ENCODE data around the gene TSSK6. TPM values are rescaled to one million over a fixed set of nuclear protein-coding genes. Genes with fewer than 3 reads are reported as not detected.

Gene TSSK6
- total and polyA plus RNA-seq, 10 of the 15 experiments (the other 5 are each of a cell fraction or from before 2014, with no cell fraction given) = 0.06 to 3.6 (median 0.98) TPM; not detected in 2

- TF ChIP-seq IRF5 (IDR thresholded peaks at IDR 0.05; ENCODE audit: borderline replicate concordance) (no peak), KDM1A (IDR thresholded peaks at IDR 0.05; ENCODE audit: borderline replicate concordance) (no peak), CEBPB (IDR thresholded peaks at IDR 0.05; ENCODE audit: borderline replicate concordance in 1 of 2, low read depth in 2 of 2, low read length in 2 of 2) (no peak), GABPA (IDR thresholded peaks at IDR 0.05; ENCODE audit: low read depth) (no peak; the same call in 1 of the 2 replicates), ZNF207 (IDR thresholded peaks at IDR 0.05; ENCODE audit: borderline replicate concordance) (no peak), SUZ12 (IDR thresholded peaks at IDR 0.05; ENCODE audit: unreplicated experiment) (no peak), EZH2 (IDR thresholded peaks at IDR 0.05; ENCODE audit: borderline replicate concordance, control insufficient read depth, low read depth, low read length) (no peak), RCOR1 (conservative IDR thresholded peaks at IDR 0.05; ENCODE audit: low read depth, low read length) (no peak), CUX1 (IDR thresholded peaks at IDR 0.05; ENCODE audit: insufficient replicate concordance, low read depth, low read length) (no peak), ETV6 (conservative IDR thresholded peaks at IDR 0.05 in 1 of 2, IDR thresholded peaks at IDR 0.05 in 1 of 2; ENCODE audit: borderline replicate concordance in 1 of 2, low read depth in 1 of 2) (no peak), RAD21 (IDR thresholded peaks at IDR 0.05; ENCODE audit: insufficient read depth, low read depth, low read length) (no peak), FOXM1 (IDR thresholded peaks at IDR 0.05; ENCODE audit: low read depth, low read length) (no peak; the same call in 1 of the 2 replicates), ESRRA (IDR thresholded peaks at IDR 0.05; ENCODE audit: low read length) (no peak), SIX5 (IDR thresholded peaks at IDR 0.05; ENCODE audit: low read depth, low read length, severe bottlenecking) (no peak), PKNOX1 (IDR thresholded peaks at IDR 0.05) (peak; percentile 77; the same call in 1 of the 2 replicates), E2F4 (IDR thresholded peaks at IDR 0.05; ENCODE audit: low read depth, low read length) (no peak), RFX5 (IDR thresholded peaks at IDR 0.05; ENCODE audit: low read depth, low read length) (no peak), IKZF2 (IDR thresholded peaks at IDR 0.05) (0 out of 4 replicates have a peak, but pooled peaks of 1 of the 2 experiments have one; percentile 21), POU2F2 (IDR thresholded peaks at IDR 0.05; ENCODE audit: borderline replicate concordance, low read depth, low read length) (peak; percentile 92; the same call in 2 of the 3 replicates), GATAD2B (conservative IDR thresholded peaks at IDR 0.05; ENCODE audit: low read depth) (no peak), RBBP5 (conservative IDR thresholded peaks at IDR 0.05) (no peak)
Measured at GRCh38 chr19:19488875-19489690, 26.3 kb downstream of the TSSK6 start (continued).

All from GM12878 (cell line).